Activated CD8-positive, alpha-beta T cell treated with anti-CD3 and anti-CD28 coated beads for 36 hours (primary cell): ENCODE data around the gene PNMA6F. TPM values are rescaled to one million over a fixed set of nuclear protein-coding genes. Genes with fewer than 3 reads are reported as not detected.

Experiments
- total RNA-seq, 2 experiments: library from RNA; stranded (reverse); gene quantifications; one replicate each; pipeline ENCODE4 v1.2.3, GENCODE V29; 2021

Gene PNMA6F
- total RNA-seq, 2 experiments from 2014 or later = not detected

Other genes with a start within 250 kb of the PNMA6F start
- gene PNMA6A, start 249.3 kb downstream of the PNMA6F start, total RNA-seq = under 1 TPM; 0.40 to 0.43 TPM
- gene MAGEA1, start 142.5 kb downstream of the PNMA6F start, total RNA-seq = not detected
- 10 to 100 TPM; 14.2 to 14.7 TPM for gene ZNF275, start 12.4 kb upstream of the PNMA6F start, total RNA-seq
- not detected for gene PNMA6E, start 79.6 kb upstream of the PNMA6F start, total RNA-seq
- gene ZFP92, start 89.7 kb upstream of the PNMA6F start, total RNA-seq = 1 to 10 TPM; 1.2 to 1.3 TPM
- 1 to 10 TPM in 1 of 2 experiments, under 1 TPM in 1; 0.78 to 1.4 TPM for gene TREX2, start 124.3 kb upstream of the PNMA6F start, total RNA-seq
- gene HAUS7, start 148.8 kb upstream of the PNMA6F start, total RNA-seq = 10 to 100 TPM; 47.2 to 58.8 TPM
- gene BGN, start 173.2 kb upstream of the PNMA6F start, total RNA-seq = not detected
- not detected for gene ATP2B3, start 195.9 kb upstream of the PNMA6F start, total RNA-seq